ENCODE results near the gene MARS1. TPM values are rescaled to one million over a fixed set of nuclear protein-coding genes. Genes with fewer than 3 reads are reported as not detected.

MARS1 gene
- total RNA-seq, 2 donors from 2014 or later = 254 to 263 TPM

DNA sequence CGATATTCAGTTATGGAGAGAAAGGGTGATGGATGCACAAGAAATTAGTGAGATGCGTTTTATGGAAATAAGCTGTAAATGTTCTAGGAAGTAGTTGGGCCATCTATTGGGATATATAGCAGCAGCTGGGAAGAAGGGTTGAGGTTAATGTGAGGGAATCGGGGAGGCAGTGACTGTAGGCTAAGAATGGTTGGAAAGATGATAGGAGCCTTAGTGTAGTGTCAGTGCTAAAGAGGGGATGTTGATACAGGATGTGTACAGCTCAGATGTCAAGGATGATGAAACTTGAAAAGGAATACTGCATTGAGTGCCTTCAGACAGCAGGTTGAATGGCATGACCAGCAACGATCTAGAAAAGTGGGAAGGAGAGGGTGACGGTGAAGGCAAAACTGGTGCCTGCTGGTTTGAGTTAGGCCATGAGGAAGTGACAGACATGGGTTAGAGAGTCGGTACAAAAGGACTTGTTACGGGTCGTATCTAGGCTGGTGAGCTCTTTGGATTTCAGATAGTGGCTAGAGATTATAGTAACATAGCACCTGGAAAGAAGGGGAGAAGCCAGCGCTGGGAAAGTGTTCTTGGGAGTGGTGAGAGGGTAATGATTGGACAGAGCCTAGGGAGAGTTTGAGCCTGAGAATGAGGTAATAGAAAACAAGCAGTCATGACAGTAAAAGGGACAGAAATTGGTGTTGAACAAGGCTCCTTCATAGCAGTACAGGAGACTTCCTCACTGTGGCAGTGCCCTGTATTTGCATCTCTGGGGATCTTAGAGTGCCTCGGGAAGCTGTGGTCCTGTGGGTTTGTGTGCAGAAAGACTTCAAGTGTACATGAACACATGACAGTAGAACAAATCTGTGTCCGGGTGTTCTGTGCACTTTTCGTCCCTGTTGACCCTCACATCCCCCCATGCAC is 9.6 kb downstream of the MARS1 start:
- no peaks in the 10 kb centered on the region for H3K4me1 ChIP-seq (ENCODE audit: control insufficient read depth, insufficient read depth, low read length)
- H3K36me3 ChIP-seq (ENCODE audit: control insufficient read depth, insufficient read depth, low read length) = peaks cover 75% of the 10 kb centered on the region
- WGBS, 2 experiments (ENCODE audit: insufficient coverage in 1 of 2, insufficient read length in 1 of 2) = 95 to 97% methylated on average over 12 of the region's 12 CpGs
- H3K27ac ChIP-seq (ENCODE audit: low read depth, low read length) = no peak overlapping the region
- TF ChIP-seq, protein P1, sequence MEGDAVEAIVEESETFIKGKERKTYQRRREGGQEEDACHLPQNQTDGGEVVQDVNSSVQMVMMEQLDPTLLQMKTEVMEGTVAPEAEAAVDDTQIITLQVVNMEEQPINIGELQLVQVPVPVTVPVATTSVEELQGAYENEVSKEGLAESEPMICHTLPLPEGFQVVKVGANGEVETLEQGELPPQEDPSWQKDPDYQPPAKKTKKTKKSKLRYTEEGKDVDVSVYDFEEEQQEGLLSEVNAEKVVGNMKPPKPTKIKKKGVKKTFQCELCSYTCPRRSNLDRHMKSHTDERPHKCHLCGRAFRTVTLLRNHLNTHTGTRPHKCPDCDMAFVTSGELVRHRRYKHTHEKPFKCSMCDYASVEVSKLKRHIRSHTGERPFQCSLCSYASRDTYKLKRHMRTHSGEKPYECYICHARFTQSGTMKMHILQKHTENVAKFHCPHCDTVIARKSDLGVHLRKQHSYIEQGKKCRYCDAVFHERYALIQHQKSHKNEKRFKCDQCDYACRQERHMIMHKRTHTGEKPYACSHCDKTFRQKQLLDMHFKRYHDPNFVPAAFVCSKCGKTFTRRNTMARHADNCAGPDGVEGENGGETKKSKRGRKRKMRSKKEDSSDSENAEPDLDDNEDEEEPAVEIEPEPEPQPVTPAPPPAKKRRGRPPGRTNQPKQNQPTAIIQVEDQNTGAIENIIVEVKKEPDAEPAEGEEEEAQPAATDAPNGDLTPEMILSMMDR (conservative IDR thresholded peaks at IDR 0.05) = no peak
- H3K4me3 Mint-ChIP-seq = no peak overlapping the region
- H3K4me3 ChIP-seq (ENCODE audit: low read length) = no peak overlapping the region
- peaks cover 83% of the 10 kb centered on the region for H3K36me3 Mint-ChIP-seq (ENCODE audit: low read depth)
- peaks cover 19% of the 10 kb centered on the region for H3K9me3 ChIP-seq (ENCODE audit: control insufficient read depth, low read length)
- no peaks in the 10 kb centered on the region for H3K4me1 Mint-ChIP-seq
- no peak for DNase-seq
- H3K9me3 Mint-ChIP-seq = peaks cover 17% of the 10 kb centered on the region
- H3K27me3 ChIP-seq (ENCODE audit: control insufficient read depth, insufficient read depth, low read length, poor library complexity, severe bottlenecking) = no peaks in the 10 kb centered on the region
- H3K27me3 Mint-ChIP-seq (ENCODE audit: insufficient read depth) = no peaks in the 10 kb centered on the region
- H3K9ac ChIP-seq (ENCODE audit: extremely low read depth, low read length, poor library complexity, severe bottlenecking) = no peak overlapping the region
- peak overlapping the region; percentile 13 for H3K27ac Mint-ChIP-seq

DNA sequence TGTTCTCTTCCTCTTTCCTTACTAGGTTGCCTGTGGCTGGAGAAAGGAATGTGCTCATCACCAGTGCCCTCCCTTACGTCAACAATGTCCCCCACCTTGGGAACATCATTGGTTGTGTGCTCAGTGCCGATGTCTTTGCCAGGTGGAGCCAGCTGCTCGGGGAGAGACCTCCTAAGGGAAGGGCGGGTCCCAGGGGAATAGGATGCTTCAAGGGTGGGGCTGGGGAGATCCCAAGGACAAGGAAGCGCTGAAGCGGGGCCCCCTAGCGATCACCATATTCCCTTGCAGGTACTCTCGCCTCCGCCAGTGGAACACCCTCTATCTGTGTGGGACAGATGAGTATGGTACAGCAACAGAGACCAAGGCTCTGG is 10.2 kb downstream of the MARS1 start:
- Mint-ChIP-seq H3K27ac (no peak overlapping the region), H3K4me1 (no peaks in the 10 kb centered on the region), H3K9me3 (peaks cover 15% of the 10 kb centered on the region), H3K4me3 (no peak overlapping the region), H3K27me3 (ENCODE audit: insufficient read depth) (no peaks in the 10 kb centered on the region), H3K36me3 (ENCODE audit: low read depth) (peaks cover 82% of the 10 kb centered on the region)
- TF ChIP-seq, protein P1 (conservative IDR thresholded peaks at IDR 0.05) = peak; percentile 28
- H3K9ac ChIP-seq (ENCODE audit: extremely low read depth, low read length, poor library complexity, severe bottlenecking) = no peak overlapping the region
- H3K4me3 ChIP-seq (ENCODE audit: low read length) = no peak overlapping the region
- H3K27ac ChIP-seq (ENCODE audit: low read depth, low read length) = no peak overlapping the region
- H3K36me3 ChIP-seq (ENCODE audit: control insufficient read depth, insufficient read depth, low read length) = peaks cover 74% of the 10 kb centered on the region
- H3K9me3 ChIP-seq (ENCODE audit: control insufficient read depth, low read length) = peaks cover 19% of the 10 kb centered on the region
- WGBS, 2 experiments (ENCODE audit: insufficient coverage in 1 of 2, insufficient read length in 1 of 2) = 93 to 98% methylated on average over 5 to 9 of the region's 9 CpGs
- H3K27me3 ChIP-seq (ENCODE audit: control insufficient read depth, insufficient read depth, low read length, poor library complexity, severe bottlenecking) = no peaks in the 10 kb centered on the region
- DNase-seq = peak; percentile 85
- H3K4me1 ChIP-seq (ENCODE audit: control insufficient read depth, insufficient read depth, low read length) = no peaks in the 10 kb centered on the region

DNA sequence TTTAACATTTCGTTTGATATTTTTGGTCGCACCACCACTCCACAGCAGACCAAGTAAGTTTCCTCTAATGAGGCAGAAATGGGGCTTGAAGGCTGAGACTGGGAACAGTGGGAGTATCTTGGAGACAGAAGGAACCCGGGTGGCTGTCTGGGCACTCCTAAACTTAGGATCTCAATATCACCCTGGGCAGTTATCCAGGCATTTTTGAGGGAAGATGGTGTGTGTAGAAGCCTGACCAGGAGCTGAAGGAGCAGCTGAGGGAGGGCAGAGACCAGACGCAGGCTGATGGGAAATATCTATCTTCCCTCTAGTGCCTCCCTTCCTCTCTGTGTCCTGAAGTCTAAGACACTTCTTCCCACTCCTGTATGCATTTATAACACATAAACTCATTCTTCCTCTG is 10.7 kb downstream of the MARS1 start:
- Histone ChIP-seq H3K4me3 (ENCODE audit: low read length) (no peak overlapping the region), H3K27me3 (ENCODE audit: control insufficient read depth, insufficient read depth, low read length, poor library complexity, severe bottlenecking) (no peaks in the 10 kb centered on the region), H3K9me3 (ENCODE audit: control insufficient read depth, low read length) (peaks cover 19% of the 10 kb centered on the region), H3K4me1 (ENCODE audit: control insufficient read depth, insufficient read depth, low read length) (no peaks in the 10 kb centered on the region), H3K9ac (ENCODE audit: extremely low read depth, low read length, poor library complexity, severe bottlenecking) (no peak overlapping the region), H3K27ac (ENCODE audit: low read depth, low read length) (no peak overlapping the region), H3K36me3 (ENCODE audit: control insufficient read depth, insufficient read depth, low read length) (peaks cover 78% of the 10 kb centered on the region)
- no peak for DNase-seq
- WGBS, 2 experiments (ENCODE audit: insufficient coverage in 1 of 2, insufficient read length in 1 of 2) = 83 to 93% methylated on average over 3 to 4 of the region's 4 CpGs
- Mint-ChIP-seq H3K27ac (no peak overlapping the region), H3K4me3 (no peak overlapping the region), H3K27me3 (ENCODE audit: insufficient read depth) (no peaks in the 10 kb centered on the region), H3K36me3 (ENCODE audit: low read depth) (peaks cover 87% of the 10 kb centered on the region), H3K4me1 (no peaks in the 10 kb centered on the region), H3K9me3 (peaks cover 15% of the 10 kb centered on the region)
- TF ChIP-seq, protein P1 (conservative IDR thresholded peaks at IDR 0.05) = no peak

All from endodermal cell (in vitro differentiated cells).